GM23248 (cell line): Measurements from ENCODE around the gene ARL10. TPM values are rescaled to one million over a fixed set of nuclear protein-coding genes. Genes with fewer than 3 reads are reported as not detected.

Experiments used
- DNase-seq: peaks from one replicate; pipeline ENCODE4 v3.0.0-alpha.2; 2015
- H2AFZ ChIP-seq: fragments of 200-600 bp; sonication (generic); 2 replicates; pipeline ENCODE4 v1.6.1; 2016; ENCODE audit warnings: antibody characterized with exemption
- H3F3A ChIP-seq: fragments of 200-600 bp; sonication (generic); 2 replicates; pipeline ENCODE4 v1.6.1; 2016; ENCODE audit warnings: mild to moderate bottlenecking, antibody characterized with exemption, mixed run types; ENCODE audit not compliant: insufficient read depth
- H3K27ac ChIP-seq: fragments of 200-600 bp; sonication (generic); 2 replicates; pipeline ENCODE4 v1.5.1; 2016; ENCODE audit warnings: mild to moderate bottlenecking
- H3K27me3 ChIP-seq: fragments of 200-600 bp; sonication (generic); replicated peaks from 2 replicates; pipeline ENCODE4 v1.6.1; 2016; ENCODE audit warnings: mild to moderate bottlenecking; ENCODE audit not compliant: insufficient read depth
- H3K36me3 ChIP-seq: fragments of 200-600 bp; sonication (generic); 2 replicates; pipeline ENCODE4 v1.6.1; 2016; ENCODE audit warnings: low read depth, mild to moderate bottlenecking
- H3K4me1 ChIP-seq: fragments of 200-600 bp; sonication (generic); 2 replicates; pipeline ENCODE4 v1.6.1; 2016; ENCODE audit warnings: mild to moderate bottlenecking; ENCODE audit not compliant: insufficient read depth
- H3K4me2 ChIP-seq: fragments of 200-600 bp; sonication (generic); one replicate; pipeline ENCODE4 v1.6.1; 2016; ENCODE audit warnings: mild to moderate bottlenecking; ENCODE audit not compliant: unreplicated experiment
- H3K4me3 ChIP-seq: fragments of 200-600 bp; sonication (generic); 2 replicates; pipeline ENCODE4 v1.5.1; 2016; ENCODE audit warnings: mild to moderate bottlenecking
- H3K79me2 ChIP-seq: fragments of 200-600 bp; sonication (generic); 2 replicates; pipeline ENCODE4 v1.6.1; 2016; ENCODE audit warnings: mild to moderate bottlenecking; ENCODE audit not compliant: insufficient read depth
- H3K9ac ChIP-seq: fragments of 200-600 bp; sonication (generic); 2 replicates; pipeline ENCODE4 v1.6.1; 2016; ENCODE audit warnings: mild to moderate bottlenecking
- H3K9me2 ChIP-seq: fragments of 200-600 bp; sonication (generic); 2 replicates; pipeline ENCODE4 v1.6.1; 2016; ENCODE audit warnings: mixed run types, mild to moderate bottlenecking, moderate library complexity; ENCODE audit not compliant: insufficient read depth
- H3K9me3 ChIP-seq: fragments of 200-600 bp; sonication (generic); one replicate; pipeline ENCODE4 v1.6.1; 2017; ENCODE audit warnings: low read depth
- H4K20me1 ChIP-seq: fragments of 200-600 bp; sonication (generic); 2 replicates; pipeline ENCODE4 v1.6.0; 2016; ENCODE audit not compliant: insufficient read depth
- EZH2 ChIP-seq: fragments of 200-600 bp; sonication (generic); IDR thresholded peaks from 2 replicates; pipeline ENCODE4 v1.6.1; 2018; ENCODE audit warnings: antibody characterized with exemption, mild to moderate bottlenecking; ENCODE audit not compliant: insufficient read depth, poor library complexity, severe bottlenecking
- EZH2phosphoT487 ChIP-seq: fragments of 200-600 bp; sonication (generic); IDR thresholded peaks from 2 replicates; pipeline ENCODE4 v1.6.1; 2018; ENCODE audit warnings: antibody characterized with exemption, moderate library complexity, mild to moderate bottlenecking, low read depth; ENCODE audit not compliant: insufficient read depth
- WGBS, 2 experiments: methylation state at CpG; one replicate each; pipeline ENCODE4 v1.1.6; 2015 to 2017; ENCODE audit warnings: low lambda C conversion rate in 2 of 2, low coverage in 1 of 2; ENCODE audit errors: missing lambda C conversion rate in 2 of 2; 5-methylcytosine and 5-hydroxymethylcytosine counted together
- in situ Hi-C: fragments of 300-500 bp; cut with MboI; formaldehyde crosslinking; loops from 2 replicates; pipeline ENCODE4 v1.15.0; 2020
- polyA plus RNA-seq: library from polyadenylated mRNA; unstranded; fragments of >200 nt; fragmentation: Nextera tagmentation; extraction: Ambion mirVana; gene quantifications from 2 replicates; pipeline ENCODE4 v1.2.1, GENCODE V29; 2016
- total RNA-seq: library from RNA; depleted of rRNA; stranded (reverse); fragments of >200 nt; shearing (Covaris generic); gene quantifications from 2 replicates; pipeline ENCODE4 v1.2.3, GENCODE V29; 2014

Gene ARL10
- total and polyA plus RNA-seq, 2 experiments from 2014 or later: 6.7 to 8.3 TPM

GRCh38 chr5:176371621-176372539 is 6.6 kb downstream of the ARL10 start:
- TF ChIP-seq EZH2 (no peak), EZH2phosphoT487 (no peak)
- H3F3A ChIP-seq: peaks cover 11% of the 10 kb centered on the region; the same call in 1 of the 2 replicates
- H3K4me1 ChIP-seq: no peaks in the 10 kb centered on the region
- H3K9ac ChIP-seq: no peak overlapping the region
- H2AFZ ChIP-seq: no peak overlapping the region
- DNase-seq: no peak
- no peak overlapping the region for H3K4me2 ChIP-seq
- no peaks in the 10 kb centered on the region for H3K27me3 ChIP-seq
- peaks cover 10% of the 10 kb centered on the region for H3K79me2 ChIP-seq
- 0 out of 2 replicates have a peak, but pooled peaks cover 13% of the 10 kb centered on the region for H3K36me3 ChIP-seq
- no peaks in the 10 kb centered on the region for H3K9me2 ChIP-seq
- in situ Hi-C loops: no loop called here
- H3K9me3 ChIP-seq: no peaks in the 10 kb centered on the region
- no peaks in the 10 kb centered on the region for H4K20me1 ChIP-seq
- no peak overlapping the region for H3K27ac ChIP-seq
- H3K4me3 ChIP-seq: no peak overlapping the region
- 94 to 95% methylated on average over 13 of the region's 13 CpGs for WGBS, 2 experiments

GRCh38 chr5:176373100-176373818 is 8.0 kb downstream of the ARL10 start:
- in situ Hi-C loops: no loop called here
- H3K9ac ChIP-seq: no peak overlapping the region
- no peaks in the 10 kb centered on the region for H4K20me1 ChIP-seq
- TF ChIP-seq EZH2 (no peak), EZH2phosphoT487 (no peak)
- no peak overlapping the region for H3K4me3 ChIP-seq
- H3K36me3 ChIP-seq: 0 out of 2 replicates have a peak, but pooled peaks cover 13% of the 10 kb centered on the region
- no peaks in the 10 kb centered on the region for H3K79me2 ChIP-seq
- no peaks in the 10 kb centered on the region for H3K9me3 ChIP-seq
- DNase-seq: no peak
- H3K27me3 ChIP-seq: no peaks in the 10 kb centered on the region
- WGBS, 2 experiments: 36 to 37% methylated on average over 7 of the region's 7 CpGs
- H3K4me2 ChIP-seq: no peak overlapping the region
- H3K9me2 ChIP-seq: no peaks in the 10 kb centered on the region
- H3F3A ChIP-seq: peaks cover 11% of the 10 kb centered on the region; the same call in 1 of the 2 replicates
- H2AFZ ChIP-seq: no peak overlapping the region
- H3K27ac ChIP-seq: no peak overlapping the region
- no peaks in the 10 kb centered on the region for H3K4me1 ChIP-seq

GRCh38 chr5:176379881-176380280 is 14.6 kb downstream of the ARL10 start:
- in situ Hi-C loops: no loop called here

GRCh38 chr5:176381423-176381822 is 16.1 kb downstream of the ARL10 start:
- no peaks in the 10 kb centered on the region for H3K27me3 ChIP-seq
- H3K9ac ChIP-seq: no peak overlapping the region
- H3K9me3 ChIP-seq: no peaks in the 10 kb centered on the region
- H3K4me1 ChIP-seq: peaks cover 6% of the 10 kb centered on the region; the same call in 1 of the 2 replicates
- in situ Hi-C loops: no loop called here
- H3K9me2 ChIP-seq: no peaks in the 10 kb centered on the region
- no peak for TF ChIP-seq EZH2phosphoT487
- TF ChIP-seq EZH2: no peak
- no peak overlapping the region for H3K4me2 ChIP-seq
- peaks cover 26% of the 10 kb centered on the region for H3K79me2 ChIP-seq
- peaks cover 19% of the 10 kb centered on the region; the same call in 1 of the 2 replicates for H3K36me3 ChIP-seq
- 90 to 92% methylated on average over 3 of the region's 3 CpGs for WGBS, 2 experiments
- no peaks in the 10 kb centered on the region for H4K20me1 ChIP-seq
- H3K27ac ChIP-seq: no peak overlapping the region
- H2AFZ ChIP-seq: no peak overlapping the region
- H3K4me3 ChIP-seq: no peak overlapping the region
- no peak for DNase-seq
- 0 out of 2 replicates have a peak, but pooled peaks cover 11% of the 10 kb centered on the region for H3F3A ChIP-seq

More at GRCh38 chr5:176379881-176380280, 14.6 kb downstream of the ARL10 start:
- no peaks in the 10 kb centered on the region for H3K9me3 ChIP-seq
- WGBS, 2 experiments: 74 to 82% methylated on average over 3 of the region's 3 CpGs
- H3K9ac ChIP-seq: no peak overlapping the region
- 0 out of 2 replicates have a peak, but pooled peaks cover 11% of the 10 kb centered on the region for H3F3A ChIP-seq
- no peak overlapping the region for H3K27ac ChIP-seq
- peaks cover 10% of the 10 kb centered on the region for H3K79me2 ChIP-seq
- H3K36me3 ChIP-seq: peaks cover 13% of the 10 kb centered on the region; the same call in 1 of the 2 replicates
- no peak overlapping the region for H3K4me3 ChIP-seq
- H3K4me2 ChIP-seq: no peak overlapping the region
- TF ChIP-seq EZH2phosphoT487 (no peak), EZH2 (no peak)
- no peaks in the 10 kb centered on the region for H3K4me1 ChIP-seq
- no peak overlapping the region for H2AFZ ChIP-seq
- DNase-seq: no peak
- no peaks in the 10 kb centered on the region for H3K27me3 ChIP-seq
- no peaks in the 10 kb centered on the region for H4K20me1 ChIP-seq
- no peaks in the 10 kb centered on the region for H3K9me2 ChIP-seq
